ENCODE measurements around the gene FAM180A.

FAM180A gene

GRCh38 chr7:135771961-135772638, 23.5 kb upstream of the FAM180A start:
- intact Hi-C loops (cut with DNase I; ENCODE audit: low total_unique reads): no loop called here
- no peak for TF ChIP-seq CTCF (IDR thresholded peaks at IDR 0.05)
- peaks cover 0 to 5% (median 0%) of the 10 kb centered on the region in 4 donors for H3K4me1 ChIP-seq
- no peaks in the 10 kb centered on the region for H3K9me3 ChIP-seq
- H3K36me3 ChIP-seq: no peaks in the 10 kb centered on the region
- H3K27ac ChIP-seq: no peak overlapping the region
- no peak overlapping the region for H3K4me3 ChIP-seq
- H3K27me3 ChIP-seq: no peaks in the 10 kb centered on the region
- DNase-seq: no peak

GRCh38 chr7:135771051-135771450, 22.4 kb upstream of the FAM180A start:
- TF ChIP-seq CTCF (IDR thresholded peaks at IDR 0.05): no peak

GRCh38 chr7:135770139-135770710, 21.6 kb upstream of the FAM180A start:
- intact Hi-C loops (cut with DNase I; ENCODE audit: low total_unique reads): no loop called here
- H3K27me3 ChIP-seq: no peaks in the 10 kb centered on the region
- H3K4me3 ChIP-seq: no peak overlapping the region
- no peaks in the 10 kb centered on the region for H3K36me3 ChIP-seq
- no peaks in the 10 kb centered on the region for H3K9me3 ChIP-seq
- TF ChIP-seq CTCF (IDR thresholded peaks at IDR 0.05): no peak
- peaks cover 0 to 5% (median 0%) of the 10 kb centered on the region in 4 donors for H3K4me1 ChIP-seq
- H3K27ac ChIP-seq: peak overlapping the region in 1 of 2 donors; percentile 22
- no peak for DNase-seq

More at GRCh38 chr7:135771051-135771450, 22.4 kb upstream of the FAM180A start:
- Histone ChIP-seq H3K36me3 (no peaks in the 10 kb centered on the region), H3K27ac (no peak overlapping the region), H3K4me1 (peaks cover 0 to 5% (median 0%) of the 10 kb centered on the region in 4 donors), H3K27me3 (no peaks in the 10 kb centered on the region), H3K4me3 (no peak overlapping the region), H3K9me3 (no peaks in the 10 kb centered on the region)
- intact Hi-C loops (cut with DNase I; ENCODE audit: low total_unique reads): no loop called here
- DNase-seq: no peak

- Histone ChIP-seq H3K27ac (peak overlapping the region; percentile 22 to 34), H3K9me3 (no peaks in the 10 kb centered on the region), H3K36me3 (no peaks in the 10 kb centered on the region), H3K27me3 (no peaks in the 10 kb centered on the region), H3K4me1 (peaks cover 0 to 5% (median 0%) of the 10 kb centered on the region in 4 donors), H3K4me3 (no peak overlapping the region)
- intact Hi-C loops (cut with DNase I; ENCODE audit: low total_unique reads): no loop called here
- no peak for TF ChIP-seq CTCF (IDR thresholded peaks at IDR 0.05)
- no peak for DNase-seq
Measured at GRCh38 chr7:135769005-135769802, 20.6 kb upstream of the FAM180A start.

- H3K4me1 ChIP-seq: peaks cover 0 to 5% (median 0%) of the 10 kb centered on the region in 4 donors
- H3K9me3 ChIP-seq: no peaks in the 10 kb centered on the region
- no peak for TF ChIP-seq CTCF (IDR thresholded peaks at IDR 0.05)
- H3K27me3 ChIP-seq: no peaks in the 10 kb centered on the region
- peak overlapping the region in 1 of 2 donors; percentile 34 for H3K27ac ChIP-seq
- no peak for DNase-seq
- H3K36me3 ChIP-seq: no peaks in the 10 kb centered on the region
- intact Hi-C loops (cut with DNase I; ENCODE audit: low total_unique reads): no loop called here
- no peak overlapping the region for H3K4me3 ChIP-seq
Measured at GRCh38 chr7:135768467-135768866, 19.9 kb upstream of the FAM180A start.
